ENCODE results near the gene TRIM54.

TRIM54 gene

DNA sequence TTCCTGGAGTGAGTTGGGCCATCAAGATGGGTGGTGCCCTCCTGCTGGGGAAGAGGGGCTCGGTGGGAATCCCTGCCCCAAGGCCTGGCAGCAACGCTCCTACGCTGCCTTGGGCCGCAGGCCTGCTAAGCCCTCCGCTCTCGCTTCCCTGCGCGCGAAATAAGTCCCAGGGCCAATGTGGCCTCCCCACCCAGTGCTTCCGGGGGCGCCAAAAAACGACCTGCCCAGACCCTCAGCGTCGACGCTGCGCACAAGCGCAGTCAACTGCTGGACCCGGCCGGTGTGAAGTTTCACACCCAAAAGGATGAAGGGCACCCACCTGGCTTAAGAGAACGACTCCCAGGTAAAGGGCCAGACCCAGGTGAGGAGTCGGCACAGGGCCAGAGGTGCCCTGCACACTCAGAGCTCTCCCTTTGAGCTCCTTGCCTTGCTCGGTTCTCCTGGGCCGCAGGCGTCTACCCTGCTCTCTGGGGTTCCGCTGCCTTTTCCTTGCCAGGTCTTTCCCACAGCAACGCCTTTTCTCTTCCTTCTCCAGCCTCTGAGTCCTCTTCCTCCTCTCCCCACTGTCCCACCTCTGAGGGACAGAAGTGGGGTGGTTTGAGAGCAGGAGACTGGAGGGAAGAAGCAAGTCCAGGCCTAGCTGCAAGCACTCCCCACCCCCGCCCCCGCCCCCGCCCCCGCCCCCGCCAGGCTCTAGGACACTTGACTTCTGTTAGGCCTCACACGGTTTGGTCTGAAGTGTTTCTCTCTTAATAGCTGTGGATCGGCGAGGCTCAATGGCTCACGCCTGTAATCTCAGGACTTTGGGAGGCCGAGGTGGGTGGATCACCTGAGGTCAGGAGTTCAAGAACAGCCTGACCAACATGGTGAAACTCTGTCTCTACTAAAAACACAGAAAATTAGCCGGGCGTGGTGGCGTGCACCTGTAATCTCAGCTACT, 6.7 kb upstream of the TRIM54 start, which contains the start of gene DNAJC5G:
Gene DNAJC5G, plus strand, starts transcription at position 223 of the 940 bp plus-strand sequence. CDS start 1,296 bp downstream, outside the sequence.
- Histone ChIP-seq H3K27me3 (no peaks in the 10 kb centered on the region), H3K4me1 (no peaks in the 10 kb centered on the region), H3K4me3 (ENCODE audit: low read depth, low read length) (no peak within 1 kb of the TSS), H3K9me3 (no peaks in the 10 kb centered on the region), H3K36me3 (no peaks in the 10 kb centered on the region)
- TF ChIP-seq, protein P1, sequence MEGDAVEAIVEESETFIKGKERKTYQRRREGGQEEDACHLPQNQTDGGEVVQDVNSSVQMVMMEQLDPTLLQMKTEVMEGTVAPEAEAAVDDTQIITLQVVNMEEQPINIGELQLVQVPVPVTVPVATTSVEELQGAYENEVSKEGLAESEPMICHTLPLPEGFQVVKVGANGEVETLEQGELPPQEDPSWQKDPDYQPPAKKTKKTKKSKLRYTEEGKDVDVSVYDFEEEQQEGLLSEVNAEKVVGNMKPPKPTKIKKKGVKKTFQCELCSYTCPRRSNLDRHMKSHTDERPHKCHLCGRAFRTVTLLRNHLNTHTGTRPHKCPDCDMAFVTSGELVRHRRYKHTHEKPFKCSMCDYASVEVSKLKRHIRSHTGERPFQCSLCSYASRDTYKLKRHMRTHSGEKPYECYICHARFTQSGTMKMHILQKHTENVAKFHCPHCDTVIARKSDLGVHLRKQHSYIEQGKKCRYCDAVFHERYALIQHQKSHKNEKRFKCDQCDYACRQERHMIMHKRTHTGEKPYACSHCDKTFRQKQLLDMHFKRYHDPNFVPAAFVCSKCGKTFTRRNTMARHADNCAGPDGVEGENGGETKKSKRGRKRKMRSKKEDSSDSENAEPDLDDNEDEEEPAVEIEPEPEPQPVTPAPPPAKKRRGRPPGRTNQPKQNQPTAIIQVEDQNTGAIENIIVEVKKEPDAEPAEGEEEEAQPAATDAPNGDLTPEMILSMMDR (IDR thresholded peaks at IDR 0.05; ENCODE audit: low read depth, low read length), result no peak
- no peak for DNase-seq

DNA sequence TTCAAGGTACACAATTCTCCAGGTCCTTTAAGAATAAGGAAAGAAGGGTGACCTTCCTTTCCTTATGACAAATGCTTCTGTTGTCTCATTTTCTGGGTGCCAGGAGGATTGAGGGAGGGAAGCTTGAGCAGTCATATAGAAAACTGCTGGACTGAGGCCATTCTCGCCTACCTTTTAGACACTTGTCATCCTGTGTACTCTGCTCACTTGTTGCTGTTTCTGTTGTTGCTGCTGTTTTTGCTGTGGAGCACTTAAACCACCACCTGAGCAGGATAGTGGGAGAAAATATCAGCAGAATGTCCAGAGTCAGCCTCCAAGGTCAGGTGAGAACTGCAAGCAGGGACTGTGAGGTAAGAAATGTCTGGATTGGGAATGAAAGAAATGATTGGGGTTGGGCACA, 4.2 kb upstream of the TRIM54 start:
- Histone ChIP-seq H3K36me3 (no peaks in the 10 kb centered on the region), H3K4me1 (peaks cover 9% of the 10 kb centered on the region), H3K4me3 (ENCODE audit: low read depth, low read length) (no peak overlapping the region), H3K27me3 (no peaks in the 10 kb centered on the region), H3K9me3 (no peaks in the 10 kb centered on the region)
- TF ChIP-seq, protein P1 (IDR thresholded peaks at IDR 0.05; ENCODE audit: low read depth, low read length), result no peak
- no peak for DNase-seq

DNA sequence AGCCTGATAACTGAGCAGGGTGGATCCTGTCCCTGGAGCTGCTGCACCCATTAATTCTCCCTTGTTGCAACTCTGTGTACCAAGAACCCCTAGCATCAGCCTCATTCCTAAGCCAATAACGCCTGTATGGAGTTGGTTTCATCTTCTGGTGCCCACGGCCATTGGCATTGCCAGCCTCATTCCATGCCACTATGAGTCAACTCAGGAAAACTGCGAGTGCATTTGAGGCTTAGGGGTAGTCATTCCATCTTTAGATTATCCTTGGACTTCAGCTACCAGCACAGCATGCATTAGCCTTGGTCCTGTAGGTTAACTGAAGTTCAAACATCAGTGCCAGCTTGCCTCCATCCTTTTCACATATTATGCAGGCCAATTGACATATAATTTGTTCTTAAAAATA, 1.4 kb upstream of the TRIM54 start:
- Histone ChIP-seq H3K27me3 (no peaks in the 10 kb centered on the region), H3K4me3 (ENCODE audit: low read depth, low read length) (no peak overlapping the region), H3K36me3 (no peaks in the 10 kb centered on the region), H3K9me3 (no peaks in the 10 kb centered on the region), H3K4me1 (peaks cover 13% of the 10 kb centered on the region)
- TF ChIP-seq, protein P1 (IDR thresholded peaks at IDR 0.05; ENCODE audit: low read depth, low read length), result no peak
- no peak for DNase-seq

GRCh38 chr2:27281442-27281841, 787 bp upstream of the TRIM54 start:
- Histone ChIP-seq H3K9me3 (no peaks in the 10 kb centered on the region), H3K27me3 (no peaks in the 10 kb centered on the region), H3K4me1 (peaks cover 13% of the 10 kb centered on the region), H3K4me3 (ENCODE audit: low read depth, low read length) (no peak overlapping the region), H3K36me3 (no peaks in the 10 kb centered on the region)
- no peak for DNase-seq
- TF ChIP-seq, protein P1 (IDR thresholded peaks at IDR 0.05; ENCODE audit: low read depth, low read length), result no peak

- TF ChIP-seq, protein P1 (IDR thresholded peaks at IDR 0.05; ENCODE audit: low read depth, low read length), result no peak
- H3K27me3 ChIP-seq, result no peaks in the 10 kb centered on the region
- no peak overlapping the region for H3K4me3 ChIP-seq (ENCODE audit: low read depth, low read length)
- peak; percentile 48 for DNase-seq
- peaks cover 13% of the 10 kb centered on the region for H3K4me1 ChIP-seq
- H3K36me3 ChIP-seq, result no peaks in the 10 kb centered on the region
- no peaks in the 10 kb centered on the region for H3K9me3 ChIP-seq
Measured at GRCh38 chr2:27282892-27283291, 663 bp downstream of the TRIM54 start.

DNA sequence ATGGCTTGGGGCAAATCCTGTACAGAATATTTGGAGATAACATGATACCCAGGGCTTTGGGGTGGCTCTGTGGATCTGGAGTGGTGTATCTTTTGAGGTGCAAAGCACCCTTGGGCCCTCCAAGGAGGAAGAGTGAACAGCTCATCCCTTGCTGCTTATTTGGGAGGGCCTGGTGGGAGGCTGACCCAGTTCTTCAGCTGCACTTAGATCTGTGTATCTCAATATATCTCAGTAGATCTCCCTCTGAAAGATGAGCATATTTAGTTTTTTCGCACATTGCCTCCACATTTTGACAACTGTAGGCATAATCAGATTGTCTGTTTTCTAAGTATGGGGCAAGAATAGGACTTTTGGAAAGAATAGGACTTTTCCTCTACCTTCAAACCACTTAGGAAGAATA, 2.8 kb downstream of the TRIM54 start:
- Histone ChIP-seq H3K36me3 (no peaks in the 10 kb centered on the region), H3K27me3 (no peaks in the 10 kb centered on the region), H3K4me1 (peaks cover 13% of the 10 kb centered on the region), H3K4me3 (ENCODE audit: low read depth, low read length) (no peak overlapping the region), H3K9me3 (no peaks in the 10 kb centered on the region)
- DNase-seq, result no peak
- TF ChIP-seq, protein P1 (IDR thresholded peaks at IDR 0.05; ENCODE audit: low read depth, low read length), result no peak

All from BE2C (cell line).